T1000 (cell line): ENCODE measurements around the gene HAUS8.
"Not testable (repeated sequence)": the region's sequence is repeated elsewhere in the genome, so short reads cannot be mapped to it uniquely, and the experiment has no call there.

Source experiments
- DNase-seq: peaks from one replicate; lab custom pipeline; 2025; ENCODE audit warnings: mixed read lengths; lab: John Stamatoyannopoulos, UW

The HAUS8 gene

GRCh38 chr19:17075035-17075863, at the start of gene HAUS8, which contains the start of gene MYO9B:
Gene HAUS8 (minus strand): TSS chr19:17075452. CDS start chr19:17075422, 30 bp downstream.
Gene MYO9B (plus strand): TSS chr19:17075777. CDS start chr19:17101718, 25,941 bp downstream.
- DNase-seq, result peak; percentile 98

- DNase-seq, result no peak
These were observed 48.8 kb upstream of the HAUS8 start for GRCh38 chr19:17124025-17124424.

- no peak for DNase-seq
These were observed 47.8 kb upstream of the HAUS8 start for GRCh38 chr19:17123041-17123440.

- DNase-seq, result no peak
These were observed 46.6 kb upstream of the HAUS8 start for GRCh38 chr19:17121736-17122293.

- DNase-seq, result no peak
These were observed 43.7 kb upstream of the HAUS8 start for GRCh38 chr19:17118957-17119356.

DNA sequence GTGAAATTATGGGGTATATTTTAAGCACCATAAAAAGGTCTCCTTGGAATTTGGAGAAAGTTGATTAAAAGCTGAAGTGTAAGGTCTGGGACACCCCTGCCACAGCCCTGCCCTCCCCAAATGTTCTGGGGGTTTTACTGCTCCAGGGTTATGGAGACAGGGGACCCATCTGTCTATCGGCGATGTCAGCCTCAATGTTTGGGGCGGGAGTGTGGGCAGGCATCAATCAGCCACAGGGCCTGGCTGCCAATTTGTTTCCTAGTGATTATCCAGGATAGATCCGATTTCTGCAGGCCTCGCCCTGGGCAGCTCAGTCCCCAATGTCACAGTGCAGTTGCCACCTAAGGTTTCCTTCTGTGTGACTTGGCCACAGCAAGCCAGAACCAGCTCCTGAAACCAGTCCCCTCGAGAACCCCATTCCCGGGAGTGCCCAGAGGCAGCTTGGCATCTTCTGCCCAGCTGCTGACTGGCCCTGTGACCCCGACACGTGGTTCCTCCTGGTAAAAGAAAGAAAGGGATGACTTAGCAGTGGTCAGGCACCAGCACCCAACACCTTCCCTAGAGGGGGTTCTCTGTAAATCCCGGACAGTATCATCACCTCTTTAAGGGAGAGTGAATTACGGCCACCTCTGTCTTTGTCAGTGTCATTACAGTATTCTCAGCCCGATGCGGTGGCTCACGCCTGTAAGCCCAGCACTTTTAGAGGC, 41.9 kb upstream of the HAUS8 start:
- no peak for DNase-seq

- DNase-seq, result no peak
These were observed 39.2 kb upstream of the HAUS8 start for GRCh38 chr19:17114414-17114831.

GRCh38 chr19:17113127-17113785, 38.0 kb upstream of the HAUS8 start:
- DNase-seq, result no peak

GRCh38 chr19:17112700-17113099, 37.4 kb upstream of the HAUS8 start:
- DNase-seq, result no peak

- no peak for DNase-seq
These were observed 37.0 kb upstream of the HAUS8 start for GRCh38 chr19:17112271-17112670.

DNA sequence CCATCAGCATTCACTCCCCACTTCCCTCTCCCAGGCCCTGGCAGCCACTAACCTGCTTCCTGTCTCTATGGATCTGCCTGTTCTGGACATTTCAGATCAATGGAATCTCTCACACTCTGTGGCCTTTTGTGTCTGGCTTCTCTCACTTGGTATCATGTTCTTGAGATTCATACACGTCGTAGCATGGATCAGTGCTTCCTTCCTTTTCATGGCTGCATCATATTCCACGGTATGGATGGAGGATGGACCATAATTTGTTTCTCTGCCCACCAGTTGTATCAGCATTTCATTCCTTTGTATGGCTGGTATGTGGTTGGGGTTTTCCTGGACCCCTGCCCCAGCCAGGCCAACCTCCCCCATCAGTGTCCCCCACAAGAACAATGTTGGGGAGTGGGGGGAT, 36.5 kb upstream of the HAUS8 start:
- DNase-seq, result no peak

- DNase-seq, result no peak
These were observed 35.3 kb upstream of the HAUS8 start for GRCh38 chr19:17110599-17110966.

DNA sequence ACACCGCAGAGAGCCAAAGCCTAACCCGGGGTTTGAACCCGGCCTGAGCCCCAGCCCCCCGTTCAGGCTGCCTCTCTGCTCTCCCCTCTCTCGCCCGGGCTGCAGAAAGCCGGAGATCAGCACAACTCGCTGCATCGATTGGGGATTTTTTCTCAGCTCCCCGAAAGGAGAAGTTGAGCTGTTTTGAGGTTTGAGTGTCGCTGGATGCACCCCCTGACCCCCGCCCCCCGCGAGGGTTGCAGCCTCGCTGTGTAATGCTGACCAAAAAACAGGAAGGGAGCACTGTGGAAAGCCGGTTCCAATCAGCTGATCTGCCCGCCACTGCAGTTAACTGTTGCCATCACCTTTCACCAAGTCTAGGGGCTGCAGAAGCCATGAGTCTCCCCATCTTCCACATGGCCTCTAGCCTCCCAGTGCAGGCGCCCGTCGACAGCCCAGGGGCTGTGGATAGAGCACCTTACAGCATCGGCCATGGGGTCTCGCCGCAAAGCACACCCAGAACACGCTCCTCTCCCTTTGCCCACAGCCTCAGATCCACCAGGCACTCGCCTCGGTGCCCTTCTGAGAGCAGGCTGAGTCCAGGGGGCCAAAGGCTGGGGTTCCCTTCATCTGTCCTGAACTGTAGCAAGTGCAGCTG, 34.8 kb upstream of the HAUS8 start:
- DNase-seq, result no peak

- DNase-seq, result no peak
These were observed 34.0 kb upstream of the HAUS8 start for GRCh38 chr19:17109300-17109699.

DNA sequence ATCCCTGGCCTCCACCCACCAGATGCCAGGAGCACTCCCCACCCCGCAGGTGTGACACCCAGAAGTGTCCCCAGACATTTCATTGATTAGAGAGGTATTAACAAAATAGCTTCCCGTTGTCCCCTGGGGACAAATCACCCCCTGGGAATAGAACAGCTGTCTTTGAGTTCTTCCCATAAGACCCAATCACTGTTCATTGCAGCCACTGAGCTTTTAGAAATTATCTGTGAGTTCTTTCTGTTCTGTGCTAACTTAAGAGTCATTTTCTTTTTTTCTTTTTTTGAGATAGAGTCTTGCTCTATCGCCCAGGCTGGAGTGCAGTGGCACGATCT, 33.2 kb upstream of the HAUS8 start:
- DNase-seq, result no peak

DNA sequence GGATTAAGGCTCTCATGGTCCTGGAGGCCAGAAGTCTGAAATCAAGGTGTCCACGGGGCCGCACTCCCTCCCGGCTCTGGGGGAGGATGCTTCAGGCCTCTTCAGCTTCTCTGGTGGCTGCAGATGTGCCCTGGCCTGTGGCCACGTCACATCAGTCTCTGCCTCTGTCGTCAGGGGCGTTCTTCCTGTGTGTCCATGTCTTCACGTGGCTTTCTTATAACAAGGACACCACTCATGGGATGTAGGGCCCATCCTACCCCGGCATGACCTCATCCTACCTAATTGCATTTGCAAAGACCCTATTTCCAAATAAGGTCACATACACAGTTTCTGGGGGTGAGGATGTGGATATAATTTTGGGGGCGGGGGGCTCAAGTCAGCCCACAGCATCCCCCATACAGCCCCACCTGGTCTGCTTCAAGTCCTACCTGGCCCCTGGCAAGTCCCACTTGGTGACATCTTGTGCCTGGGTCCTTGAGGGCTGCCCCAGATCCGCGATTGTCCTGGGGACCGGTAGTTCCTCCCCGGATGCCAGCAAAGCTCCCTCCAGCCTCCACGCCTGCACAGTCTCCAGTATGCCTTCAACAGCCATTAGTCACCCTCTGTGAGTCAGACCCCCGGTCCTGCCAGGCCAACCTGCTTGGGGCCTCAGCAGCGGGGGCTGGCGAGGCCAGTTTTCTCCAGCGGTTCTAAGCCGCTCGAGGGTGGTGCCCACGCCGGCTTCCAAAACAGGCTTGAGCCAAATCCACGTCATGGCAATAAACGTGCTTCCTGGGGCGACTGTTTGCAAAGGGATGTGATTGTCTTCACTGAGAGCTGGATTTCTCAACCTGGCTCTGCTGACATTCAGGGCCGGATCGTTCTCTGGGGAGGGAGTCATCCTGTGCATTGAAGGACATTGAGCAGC, 32.5 kb upstream of the HAUS8 start:
- peak; percentile 94 for DNase-seq

- not testable (repeated sequence) for DNase-seq
These were observed 31.7 kb upstream of the HAUS8 start for GRCh38 chr19:17106964-17107363.

DNA sequence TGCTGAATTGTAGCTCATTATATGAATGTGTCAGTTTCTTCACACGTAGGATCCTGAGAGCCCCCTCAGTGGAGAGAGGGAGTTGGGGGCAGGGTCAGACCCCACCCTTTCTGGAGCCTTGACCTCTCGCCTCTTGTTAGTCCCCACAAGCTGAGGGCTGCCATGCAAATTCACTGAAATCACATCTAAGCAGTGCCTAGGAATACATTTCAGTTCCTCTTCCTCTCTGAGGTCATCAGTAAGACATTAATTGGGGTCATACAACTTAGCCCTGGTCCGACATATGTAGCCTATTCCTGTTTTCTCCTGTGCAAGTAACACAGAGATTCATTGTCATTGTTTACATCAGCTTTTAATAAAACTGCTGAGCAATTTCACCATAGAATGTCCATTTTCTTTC, 30.3 kb upstream of the HAUS8 start:
- DNase-seq, result no peak

DNA sequence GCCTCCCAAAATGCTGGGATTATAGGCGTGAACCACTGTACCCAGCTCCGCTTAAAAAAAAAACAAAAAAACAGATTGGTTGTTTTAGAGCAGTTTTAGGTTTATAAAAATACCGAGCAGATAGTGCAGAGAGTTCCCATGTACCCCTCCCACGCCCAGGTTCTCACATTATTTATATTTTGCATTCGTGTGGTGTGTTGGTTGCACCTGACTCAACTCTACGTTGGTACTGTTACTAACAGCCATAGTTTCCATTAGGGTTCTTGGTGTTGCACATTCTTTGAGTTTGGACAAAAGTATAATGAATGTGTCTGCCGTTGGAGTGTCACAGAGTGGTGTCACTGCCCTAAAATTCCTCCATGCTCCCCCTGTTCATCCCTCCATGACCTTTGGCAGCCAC, 29.4 kb upstream of the HAUS8 start:
- no peak for DNase-seq

- DNase-seq, result no peak
These were observed 27.9 kb upstream of the HAUS8 start for GRCh38 chr19:17103177-17103576.
